ENCODE data around the gene STMN3.

The STMN3 gene

GRCh38 chr20:63653041-63653973, at the start of gene STMN3:
TSS of gene STMN3 (minus strand) at chr20:63653424. CDS start at chr20:63653345, 79 bp downstream.
- DNase-seq: peak; percentile 96

DNA sequence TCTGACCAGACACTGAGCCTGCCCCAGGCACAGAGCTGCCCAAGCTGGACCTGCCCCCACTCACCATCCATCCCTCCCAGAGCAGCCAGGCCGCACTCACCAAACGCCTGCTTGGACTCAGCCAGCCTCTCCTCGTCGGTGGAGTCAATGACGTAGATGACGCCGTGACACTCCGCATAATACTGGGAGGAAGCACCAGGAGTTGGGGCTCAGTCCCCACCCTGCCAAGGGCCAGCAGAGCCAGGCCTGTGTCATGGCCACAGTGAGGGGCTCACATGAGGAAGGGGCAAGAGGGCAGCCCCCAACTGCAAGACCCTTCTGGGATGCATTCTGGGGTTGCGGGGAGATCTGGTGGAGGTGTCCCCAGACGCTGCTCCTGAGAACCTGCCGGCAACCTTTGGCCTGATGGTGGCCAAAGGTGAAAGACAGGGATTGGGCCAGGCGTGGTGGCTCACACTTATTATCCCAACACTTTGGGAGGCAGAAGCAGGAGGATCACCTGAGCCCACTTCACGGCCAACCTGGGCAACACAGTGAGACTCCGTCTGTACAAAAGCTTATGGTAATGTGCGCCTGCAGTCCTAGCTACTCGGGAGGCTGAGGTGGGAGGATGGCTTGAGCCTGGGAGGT, 48.9 kb upstream of the STMN3 start:
- no peak for DNase-seq

GRCh38 chr20:63701329-63702035, 48.3 kb upstream of the STMN3 start:
- no peak for DNase-seq

GRCh38 chr20:63701051-63701328, 47.8 kb upstream of the STMN3 start:
- DNase-seq: no peak

DNA sequence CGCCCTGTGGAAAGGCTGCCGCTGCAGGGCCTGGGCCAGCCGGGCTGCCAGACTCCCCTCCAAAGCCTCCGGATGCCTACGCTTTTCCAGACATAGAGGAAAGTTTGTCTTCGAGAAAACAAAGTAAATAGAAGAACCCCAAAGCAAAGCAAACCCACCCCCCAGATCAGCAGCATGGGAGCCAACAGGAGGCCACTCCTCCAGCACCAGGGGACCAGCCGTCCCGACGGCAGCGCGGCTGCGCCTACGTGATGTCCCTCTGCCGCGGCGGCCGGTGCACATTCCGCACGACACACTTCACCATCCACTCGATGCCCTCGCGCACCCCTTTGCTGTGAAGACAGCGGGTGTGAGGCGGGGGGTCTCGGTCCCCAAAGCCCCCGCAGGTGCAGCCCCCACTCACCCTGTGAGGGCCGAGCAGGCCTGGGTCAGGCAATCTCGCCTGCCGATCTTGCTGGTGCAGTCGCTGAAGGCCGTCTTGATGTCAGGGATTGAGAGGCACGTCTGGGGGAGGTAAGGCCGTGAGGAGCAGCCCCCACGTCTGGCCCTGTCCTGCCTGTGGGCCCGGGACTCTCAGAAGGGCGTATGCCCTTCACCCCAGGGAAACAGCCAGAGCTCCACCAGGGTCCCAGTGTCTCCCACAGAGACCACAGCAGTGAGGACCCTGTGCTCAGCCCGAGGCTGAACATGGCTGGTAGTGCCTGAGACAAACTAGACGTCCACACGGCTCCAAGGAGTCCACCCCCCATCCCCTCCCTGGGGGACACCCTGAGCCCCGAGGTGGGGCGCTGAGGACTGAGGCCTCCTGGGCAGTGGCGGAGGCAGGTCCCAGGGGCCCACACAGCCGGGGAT, 47.2 kb upstream of the STMN3 start:
- DNase-seq: no peak

GRCh38 chr20:63699466-63700198, 46.4 kb upstream of the STMN3 start:
- DNase-seq: no peak

- no peak for DNase-seq
Observed at GRCh38 chr20:63698739-63699465, 45.7 kb upstream of the STMN3 start.

DNA sequence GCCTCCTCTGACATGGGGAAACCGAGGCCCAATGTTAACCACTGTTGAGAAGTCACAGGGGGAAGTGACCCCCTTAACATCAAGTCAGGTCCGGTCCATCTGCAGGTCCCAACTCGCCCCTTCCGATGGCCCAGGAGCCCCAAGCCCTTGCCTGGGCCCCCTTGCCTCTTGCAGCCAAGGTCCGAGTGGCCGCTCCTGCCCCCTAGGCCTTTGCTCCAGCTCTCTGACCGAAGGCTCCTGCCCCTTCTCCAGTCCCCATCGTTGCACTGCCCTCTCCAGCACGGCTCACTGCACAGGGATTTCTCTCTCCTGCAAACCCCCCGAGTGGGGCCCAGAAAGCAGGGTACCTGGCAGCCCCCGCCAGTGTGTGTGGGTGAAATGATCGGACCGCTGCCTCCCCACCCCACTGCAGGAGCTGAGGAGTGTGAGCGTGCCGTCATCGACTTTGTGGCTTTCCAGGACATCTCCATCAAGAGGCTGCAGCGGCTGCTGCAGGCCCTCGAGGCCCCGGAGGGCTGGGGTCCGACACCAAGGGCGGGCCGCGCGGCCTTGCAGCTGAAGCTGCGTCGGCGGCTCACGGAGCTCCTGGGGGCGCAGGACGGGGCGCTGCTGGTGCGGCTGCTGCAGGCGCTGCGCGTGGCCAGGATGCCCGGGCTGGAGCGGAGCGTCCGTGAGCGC, 44.8 kb upstream of the STMN3 start:
- DNase-seq: no peak

GRCh38 chr20:63697357-63697867, 44.2 kb upstream of the STMN3 start:
- DNase-seq: no peak

DNA sequence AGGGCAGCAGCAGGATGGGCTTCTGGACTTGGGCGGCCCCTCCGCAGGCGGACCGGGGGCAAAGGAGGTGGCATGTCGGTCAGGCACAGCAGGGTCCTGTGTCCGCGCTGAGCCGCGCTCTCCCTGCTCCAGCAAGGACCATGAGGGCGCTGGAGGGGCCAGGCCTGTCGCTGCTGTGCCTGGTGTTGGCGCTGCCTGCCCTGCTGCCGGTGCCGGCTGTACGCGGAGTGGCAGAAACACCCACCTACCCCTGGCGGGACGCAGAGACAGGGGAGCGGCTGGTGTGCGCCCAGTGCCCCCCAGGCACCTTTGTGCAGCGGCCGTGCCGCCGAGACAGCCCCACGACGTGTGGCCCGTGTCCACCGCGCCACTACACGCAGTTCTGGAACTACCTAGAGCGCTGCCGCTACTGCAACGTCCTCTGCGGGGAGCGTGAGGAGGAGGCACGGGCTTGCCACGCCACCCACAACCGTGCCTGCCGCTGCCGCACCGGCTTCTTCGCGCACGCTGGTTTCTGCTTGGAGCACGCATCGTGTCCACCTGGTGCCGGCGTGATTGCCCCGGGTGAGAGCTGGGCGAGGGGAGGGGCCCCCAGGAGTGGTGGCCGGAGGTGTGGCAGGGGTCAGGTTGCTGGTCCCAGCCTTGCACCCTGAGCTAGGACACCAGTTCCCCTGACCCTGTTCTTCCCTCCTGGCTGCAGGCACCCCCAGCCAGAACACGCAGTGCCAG, 43.6 kb upstream of the STMN3 start, which contains the start of gene TNFRSF6B:
TNFRSF6B (plus strand) TSS at position 25 of the 729 bp plus-strand sequence; CDS start at position 141, 116 bp downstream.
- no peak for DNase-seq

DNA sequence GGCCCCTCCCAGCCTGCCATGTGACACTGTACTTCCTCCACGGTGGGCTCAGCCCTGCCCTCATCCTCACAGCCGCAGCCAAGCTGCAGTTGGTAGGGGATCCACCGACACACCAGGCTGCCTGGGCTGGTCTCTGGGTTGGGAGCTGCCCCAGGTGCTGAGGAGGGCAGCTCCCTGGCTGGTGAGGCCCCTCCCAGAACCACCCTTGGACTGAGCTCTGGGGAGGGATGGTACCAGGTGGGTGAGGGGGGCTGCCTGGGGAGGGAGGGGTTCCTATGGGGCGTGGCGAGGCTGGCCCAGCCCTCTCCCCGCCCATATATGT, 43.0 kb upstream of the STMN3 start:
- no peak for DNase-seq

GRCh38 chr20:63695424-63696305, 42.4 kb upstream of the STMN3 start:
- no peak for DNase-seq

DNA sequence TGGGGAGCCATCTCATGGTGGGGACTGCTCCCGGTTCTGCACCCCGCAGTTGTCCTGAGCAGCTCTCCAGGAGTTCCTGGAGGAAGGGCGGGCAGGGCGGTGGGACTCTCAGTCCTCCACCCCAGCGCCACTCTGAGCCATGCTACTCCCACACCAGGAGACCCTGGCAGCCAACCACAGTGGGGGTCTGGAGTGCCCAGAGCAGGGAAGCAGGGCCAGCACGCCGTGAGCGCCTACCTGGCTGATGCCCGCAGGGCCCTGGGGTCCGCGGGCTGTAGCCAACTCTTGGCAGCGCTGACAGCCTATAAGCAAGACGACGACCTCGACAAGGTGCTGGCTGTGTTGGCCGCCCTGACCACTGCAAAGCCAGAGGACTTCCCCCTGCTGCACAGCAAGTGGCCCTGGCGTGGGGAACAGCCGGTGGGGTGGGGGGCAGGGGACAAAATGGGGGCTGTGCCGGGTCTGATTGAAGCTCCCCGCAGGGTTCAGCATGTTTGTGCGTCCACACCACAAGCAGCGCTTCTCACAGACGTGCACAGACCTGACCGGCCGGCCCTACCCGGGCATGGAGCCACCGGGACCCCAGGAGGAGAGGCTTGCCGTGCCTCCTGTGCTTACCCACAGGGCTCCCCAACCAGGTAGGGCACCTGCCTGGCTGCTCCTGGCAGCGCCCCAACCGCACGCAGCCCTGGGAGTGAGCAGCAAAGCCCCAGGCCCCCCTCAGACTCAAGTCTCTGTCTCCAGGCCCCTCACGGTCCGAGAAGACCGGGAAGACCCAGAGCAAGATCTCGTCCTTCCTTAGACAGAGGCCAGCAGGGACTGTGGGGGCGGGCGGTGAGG, 41.6 kb upstream of the STMN3 start:
- DNase-seq: no peak

- DNase-seq: no peak
Observed at GRCh38 chr20:63693733-63694583, 40.7 kb upstream of the STMN3 start.

- DNase-seq: no peak
Observed at GRCh38 chr20:63693083-63693732, 40.0 kb upstream of the STMN3 start.

GRCh38 chr20:63692436-63693082, 39.3 kb upstream of the STMN3 start:
- no peak for DNase-seq

Measured in NCI-H146 (cell line).